SK-N-MC (cell line): Measurements from ENCODE around the gene CNP.

ENCODE experiments used
- DNase-seq: peaks from one replicate; pipeline ENCODE4 v3.0.0-alpha.2; 2011; ENCODE audit warnings: low read depth, low spot score
- H3K27ac ChIP-seq: fragments of 200-600 bp; sonication (generic); 2 replicates; pipeline ENCODE4 v1.5.1; 2016; ENCODE audit warnings: mixed run types
- H3K36me3 ChIP-seq: fragments of 200-600 bp; sonication (generic); 2 replicates; pipeline ENCODE4 v1.6.1; 2017; ENCODE audit warnings: antibody characterized with exemption, low read length, mixed read lengths; ENCODE audit not compliant: insufficient read depth
- H3K4me3 ChIP-seq: fragments of 200-600 bp; sonication (generic); 2 replicates; pipeline ENCODE4 v1.5.1; 2016
- H3K9ac ChIP-seq: fragments of 200-600 bp; sonication (generic); 2 replicates; pipeline ENCODE4 v1.8.0; 2017; ENCODE audit warnings: mixed run types, mixed read lengths; ENCODE audit not compliant: insufficient read length
- H3K9me3 ChIP-seq: fragments of 200-600 bp; sonication (generic); 2 replicates; pipeline ENCODE4 v1.6.1; 2017; ENCODE audit warnings: low read depth, mild to moderate bottlenecking, antibody characterized with exemption, low read length, moderate library complexity, mixed read lengths
- EZH2 ChIP-seq: fragments of 200-600 bp; sonication (generic); IDR thresholded peaks from one replicate; pipeline ENCODE4 v1.6.1; 2017; ENCODE audit warnings: antibody characterized with exemption
- FOXP2 ChIP-seq: optimal IDR thresholded peaks from 2 replicates; pipeline ENCODE3; 2011; ENCODE audit warnings: mild to moderate bottlenecking, moderate library complexity; ENCODE audit not compliant: insufficient read depth; ENCODE audit errors: extremely low read length, control extremely low read depth
- POLR2AphosphoS5 ChIP-seq: IDR thresholded peaks from 2 replicates; pipeline ENCODE4 v1.6.1; 2012; ENCODE audit warnings: mild to moderate bottlenecking, low read depth, low read length, borderline replicate concordance

CNP gene

GRCh38 chr17:41967141-41967920, 736 bp downstream of the CNP start:
- TF ChIP-seq POLR2AphosphoS5 (no peak), EZH2 (no peak), FOXP2 (no peak)
- no peak for DNase-seq
- H3K9me3 ChIP-seq, result no peaks in the 10 kb centered on the region
- peak overlapping the region; percentile 79 for H3K27ac ChIP-seq
- peak overlapping the region; percentile 96 for H3K9ac ChIP-seq
- peaks cover 37% of the 10 kb centered on the region; the same call in 1 of the 2 replicates for H3K36me3 ChIP-seq
- peak overlapping the region; percentile 98 for H3K4me3 ChIP-seq

- H3K36me3 ChIP-seq, result peaks cover 44% of the 10 kb centered on the region
- no peak for TF ChIP-seq POLR2AphosphoS5
- no peak for TF ChIP-seq FOXP2
- H3K9me3 ChIP-seq, result no peaks in the 10 kb centered on the region
- DNase-seq, result no peak
- peak overlapping the region; percentile 79 for H3K27ac ChIP-seq
- H3K4me3 ChIP-seq, result peak overlapping the region; percentile 98
- H3K9ac ChIP-seq, result peak overlapping the region; percentile 96
Observed at GRCh38 chr17:41967921-41968578, 1.5 kb downstream of the CNP start.

- peaks cover 50% of the 10 kb centered on the region for H3K36me3 ChIP-seq
- DNase-seq, result no peak
Observed at GRCh38 chr17:41968676-41969075, 2.1 kb downstream of the CNP start.

GRCh38 chr17:41970901-41971331, 4.3 kb downstream of the CNP start:
- Histone ChIP-seq H3K4me3 (no peak overlapping the region), H3K27ac (no peak overlapping the region), H3K9me3 (no peaks in the 10 kb centered on the region), H3K9ac (no peak overlapping the region), H3K36me3 (peaks cover 73% of the 10 kb centered on the region)
- no peak for DNase-seq
- TF ChIP-seq POLR2AphosphoS5, result peak; percentile 25; the same call in 1 of the 2 replicates
- no peak for TF ChIP-seq FOXP2

More at GRCh38 chr17:41968676-41969075, 2.1 kb downstream of the CNP start:
- Histone ChIP-seq H3K4me3 (no peak overlapping the region), H3K9me3 (no peaks in the 10 kb centered on the region), H3K9ac (no peak overlapping the region), H3K27ac (peak overlapping the region; percentile 30; the same call in 1 of the 2 replicates)
- no peak; the same call in 1 of the 2 replicates for TF ChIP-seq POLR2AphosphoS5
- no peak for TF ChIP-seq EZH2
- TF ChIP-seq FOXP2, result no peak

GRCh38 chr17:41971721-41972523, 5.3 kb downstream of the CNP start:
- Histone ChIP-seq H3K36me3 (peaks cover 82% of the 10 kb centered on the region), H3K9ac (no peak overlapping the region), H3K4me3 (no peak overlapping the region), H3K27ac (no peak overlapping the region), H3K9me3 (no peaks in the 10 kb centered on the region)
- 0 out of 2 replicates have a peak, but pooled peaks have one; percentile 17 for TF ChIP-seq POLR2AphosphoS5
- TF ChIP-seq FOXP2, result no peak
- TF ChIP-seq EZH2, result no peak
- no peak for DNase-seq

- no peaks in the 10 kb centered on the region for H3K9me3 ChIP-seq
- TF ChIP-seq FOXP2, result no peak
- TF ChIP-seq EZH2, result no peak
- TF ChIP-seq POLR2AphosphoS5, result no peak; the same call in 1 of the 2 replicates
- no peak overlapping the region for H3K4me3 ChIP-seq
- H3K36me3 ChIP-seq, result peaks cover 90% of the 10 kb centered on the region
- no peak overlapping the region for H3K9ac ChIP-seq
- no peak overlapping the region for H3K27ac ChIP-seq
- DNase-seq, result no peak
Observed at GRCh38 chr17:41972571-41973407, 6.2 kb downstream of the CNP start.

GRCh38 chr17:41973408-41973811, 6.8 kb downstream of the CNP start:
- no peak overlapping the region for H3K9ac ChIP-seq
- no peak overlapping the region for H3K4me3 ChIP-seq
- no peak overlapping the region for H3K27ac ChIP-seq
- no peaks in the 10 kb centered on the region for H3K9me3 ChIP-seq
- TF ChIP-seq POLR2AphosphoS5 (no peak; the same call in 1 of the 2 replicates), EZH2 (no peak), FOXP2 (no peak)
- H3K36me3 ChIP-seq, result peaks cover 90% of the 10 kb centered on the region
- no peak for DNase-seq

- Histone ChIP-seq H3K4me3 (no peak overlapping the region), H3K36me3 (peaks cover 83% of the 10 kb centered on the region), H3K9me3 (no peaks in the 10 kb centered on the region), H3K27ac (no peak overlapping the region), H3K9ac (no peak overlapping the region)
- DNase-seq, result no peak
- TF ChIP-seq FOXP2, result no peak
- TF ChIP-seq EZH2, result no peak
- no peak; the same call in 1 of the 2 replicates for TF ChIP-seq POLR2AphosphoS5
Observed at GRCh38 chr17:41974031-41974430, 7.4 kb downstream of the CNP start.
